GM19328 (cell line): ENCODE results near the gene CLDN19.
"Not testable (repeated sequence)": the region's sequence is repeated elsewhere in the genome, so short reads cannot be mapped to it uniquely, and the experiment has no call there.

ENCODE experiments used
- ATAC-seq: cut with Tn5 transposase; IDR thresholded peaks from one replicate; pipeline ENCODE4 v1.9.1; 2021; ENCODE audit warnings: mild to moderate bottlenecking, moderate library complexity; ENCODE audit not compliant: unreplicated experiment

CLDN19 gene

DNA sequence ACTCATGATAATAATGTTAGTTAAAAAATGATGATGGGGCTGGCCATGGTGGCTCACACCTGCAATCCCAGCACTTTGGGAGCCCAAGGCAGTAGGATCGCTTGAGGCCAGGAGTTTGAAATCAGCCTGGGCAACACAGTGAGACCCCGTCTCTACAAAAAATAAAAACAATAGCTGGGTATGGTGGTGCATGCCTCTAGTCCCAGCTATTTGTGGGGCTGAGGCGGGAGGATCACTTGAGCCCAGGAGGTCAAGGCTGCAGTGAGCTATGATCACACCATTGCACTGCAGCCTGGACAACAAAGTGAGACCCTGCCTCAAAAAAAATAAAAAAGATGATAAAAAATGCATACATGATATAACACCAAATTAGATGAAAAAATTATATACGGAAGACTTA, 21.5 kb upstream of the CLDN19 start:
- ATAC-seq = no peak

DNA sequence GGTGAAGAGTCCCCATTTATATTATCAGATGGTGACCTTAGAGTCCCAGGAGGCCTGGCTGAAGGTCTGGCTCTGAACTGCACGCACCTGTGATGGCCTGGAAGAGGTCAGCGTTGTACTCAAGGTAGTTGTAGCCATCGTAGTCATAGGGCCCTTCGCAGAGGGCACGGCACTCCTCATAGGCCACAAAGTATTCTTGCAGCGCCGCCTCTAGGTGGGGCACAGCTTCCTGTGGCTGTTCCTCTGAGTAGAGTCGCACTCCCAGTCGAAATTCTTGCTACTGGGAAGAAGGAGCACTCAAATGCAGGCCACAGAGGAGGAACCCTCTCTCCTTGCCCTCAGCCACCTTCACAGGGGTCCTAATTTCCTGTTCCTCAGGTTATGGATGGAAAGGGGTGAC, 19.1 kb upstream of the CLDN19 start:
- no peak for ATAC-seq

GRCh38 chr1:42758641-42759040, 18.6 kb upstream of the CLDN19 start:
- ATAC-seq = no peak

- ATAC-seq = no peak
These were observed 17.8 kb upstream of the CLDN19 start for GRCh38 chr1:42757892-42758275.

DNA sequence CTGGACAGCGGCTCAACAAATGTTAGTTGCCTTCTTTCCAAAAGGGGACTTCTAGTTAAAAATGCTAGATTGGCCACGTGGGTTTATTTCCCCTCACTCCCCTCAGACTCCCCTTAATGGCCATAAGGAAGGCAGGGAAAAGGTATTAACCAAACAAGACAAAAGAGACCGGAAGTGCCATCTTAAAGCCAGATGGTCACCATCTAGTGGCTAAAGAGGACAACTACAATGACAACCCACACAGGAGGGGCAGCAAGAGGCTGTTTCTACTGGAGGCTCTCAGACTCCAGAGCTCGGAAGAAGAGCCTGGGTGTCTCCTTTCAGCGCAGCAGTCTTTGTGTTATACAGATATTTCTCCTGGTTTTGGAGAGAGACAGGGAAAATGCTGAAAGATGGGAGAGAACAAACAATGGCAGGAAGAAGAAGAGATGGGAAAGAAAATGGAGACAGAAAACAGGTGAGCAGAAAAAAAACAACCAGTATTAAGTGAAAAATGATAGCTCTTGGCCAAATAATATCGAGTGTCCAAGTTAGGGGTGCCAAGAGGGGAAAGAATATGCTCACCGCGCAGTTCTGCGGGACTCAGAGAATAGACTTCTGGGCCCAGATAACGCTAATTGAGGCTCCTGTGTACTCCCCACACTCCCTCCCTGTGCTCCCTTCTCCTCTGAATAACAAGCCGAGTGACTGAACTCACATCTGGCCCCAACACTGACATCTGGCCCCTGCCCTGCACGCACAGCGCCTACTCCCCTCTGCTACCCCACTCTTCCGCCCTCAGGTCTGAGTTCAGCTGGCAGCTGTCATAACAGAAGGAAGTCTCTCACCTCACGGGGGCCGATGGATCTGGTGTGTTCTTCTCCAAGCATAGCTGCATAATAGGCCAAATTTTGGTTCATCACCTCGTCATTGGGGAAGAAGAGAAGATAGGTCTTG, 17.2 kb upstream of the CLDN19 start:
- ATAC-seq = no peak

GRCh38 chr1:42753070-42753469, 13.0 kb upstream of the CLDN19 start:
- no peak for ATAC-seq

- ATAC-seq = no peak
These were observed 12.2 kb upstream of the CLDN19 start for GRCh38 chr1:42752284-42752683.

DNA sequence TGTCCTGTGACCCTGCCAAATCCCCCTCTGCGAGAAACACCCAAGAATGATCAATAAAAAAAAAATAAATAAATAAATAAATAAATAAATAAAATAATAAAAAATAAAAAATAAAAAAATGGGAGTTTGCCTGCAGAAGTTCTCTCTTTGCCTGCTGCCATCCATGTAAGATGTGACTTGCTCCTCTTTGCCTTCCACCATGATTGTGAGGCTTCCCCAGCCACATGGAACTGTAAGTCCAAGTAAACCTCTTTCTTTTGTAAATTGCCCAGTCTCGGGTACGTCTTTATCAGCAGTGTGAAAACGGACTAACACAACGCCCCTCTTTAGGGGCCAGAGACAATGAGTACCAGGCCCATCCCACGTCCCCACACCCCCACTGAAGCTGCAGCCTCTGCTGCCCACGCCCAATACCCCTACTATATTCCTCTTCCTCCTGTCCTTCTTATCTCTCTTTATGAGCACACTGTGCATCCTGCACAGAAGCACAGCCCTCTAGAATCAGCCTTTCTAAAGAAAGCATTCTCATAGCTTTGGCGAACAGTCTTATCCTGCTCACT, 11.6 kb upstream of the CLDN19 start:
- ATAC-seq = not testable (repeated sequence)

DNA sequence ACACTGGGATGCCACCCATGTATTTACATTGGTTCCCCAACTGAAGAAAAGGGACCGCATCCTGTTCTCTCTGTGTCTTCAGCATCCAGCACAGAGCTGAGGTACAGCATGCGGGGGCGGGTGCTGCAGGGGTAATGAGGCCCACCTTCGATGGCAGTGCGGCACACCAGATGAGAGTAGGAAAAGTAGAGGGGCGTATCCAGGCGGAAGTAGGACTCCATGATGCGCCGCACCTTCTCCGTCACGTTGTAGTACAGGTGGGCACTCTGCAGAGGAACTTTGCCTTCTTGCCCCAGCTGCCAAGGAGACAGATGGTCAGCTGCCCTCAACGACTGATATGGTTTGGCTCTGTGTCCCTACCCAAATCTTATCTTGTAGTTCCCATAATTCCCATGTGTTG, 10.0 kb upstream of the CLDN19 start:
- no peak for ATAC-seq

GRCh38 chr1:42748461-42749410, 8.7 kb upstream of the CLDN19 start:
- ATAC-seq = no peak

GRCh38 chr1:42748021-42748420, 8.0 kb upstream of the CLDN19 start:
- no peak for ATAC-seq

DNA sequence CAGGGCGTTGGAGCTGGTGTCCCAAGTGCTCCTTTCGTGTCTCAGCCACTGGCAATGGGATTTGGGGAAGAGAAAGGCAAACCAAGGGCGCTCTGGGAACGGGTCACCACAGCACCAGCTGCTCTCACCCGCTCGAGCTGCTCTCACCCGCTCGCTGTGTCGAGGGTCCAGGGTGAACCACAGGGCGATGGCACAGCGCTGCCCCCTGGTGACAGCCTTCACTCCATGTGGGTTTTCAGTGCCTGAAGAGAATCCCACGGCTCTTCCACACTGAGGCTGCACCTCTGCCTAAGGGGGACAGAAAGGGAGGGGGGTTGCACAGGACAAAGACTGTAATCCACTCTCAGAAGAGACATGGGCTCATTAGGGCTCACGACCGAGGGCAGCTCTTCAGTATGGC, 7.1 kb upstream of the CLDN19 start:
- ATAC-seq = no peak

DNA sequence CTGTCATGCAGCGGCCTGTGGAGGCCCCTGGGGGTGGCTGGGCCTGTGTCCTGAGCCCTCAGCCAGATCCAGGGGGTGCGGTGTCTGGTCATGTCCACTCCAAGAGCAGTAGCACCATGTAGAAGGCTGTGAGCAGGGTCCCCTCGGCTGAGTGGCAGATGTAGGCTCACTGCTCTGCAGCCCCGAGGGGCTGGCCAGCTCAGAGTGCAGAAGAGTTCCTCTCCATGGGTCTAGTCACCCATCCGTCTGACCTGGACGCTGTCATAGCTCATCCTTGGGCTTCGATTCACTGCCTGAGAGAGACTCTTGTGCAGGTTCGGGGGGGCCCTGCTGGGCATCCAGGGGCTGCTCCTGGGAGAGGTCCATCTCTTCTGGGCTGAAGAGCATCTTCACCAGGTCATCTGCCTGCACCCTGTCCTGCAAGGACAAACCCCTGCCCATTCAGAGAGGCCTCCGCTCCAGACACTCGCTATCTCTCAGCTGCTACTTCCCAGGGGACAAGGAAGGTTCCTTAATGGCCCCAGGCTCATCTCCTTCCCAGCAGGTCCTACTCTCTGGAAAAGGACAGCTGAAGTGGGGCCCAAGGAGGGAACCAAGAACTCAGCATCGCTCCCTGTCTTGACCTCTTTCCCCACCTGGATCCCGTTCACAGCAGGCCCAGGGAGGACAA, 6.5 kb upstream of the CLDN19 start:
- ATAC-seq = no peak

- no peak for ATAC-seq
These were observed 5.8 kb upstream of the CLDN19 start for GRCh38 chr1:42745851-42746250.

DNA sequence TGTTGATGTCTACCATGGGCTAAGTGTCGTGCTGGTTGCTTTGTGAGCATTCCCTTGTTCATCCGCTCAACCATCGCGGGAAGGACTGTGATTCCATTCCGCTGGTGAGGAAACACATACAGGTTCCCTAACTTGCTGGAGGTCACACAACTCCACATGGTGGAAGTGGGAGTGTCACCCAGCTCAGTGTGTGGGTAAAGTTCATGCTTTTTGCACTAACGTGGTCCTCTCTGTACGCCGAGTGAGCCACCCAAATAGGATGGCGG, 4.0 kb upstream of the CLDN19 start:
- ATAC-seq = no peak

GRCh38 chr1:42743317-42744147, 3.5 kb upstream of the CLDN19 start:
- ATAC-seq = no peak

GRCh38 chr1:42742617-42743316, 2.7 kb upstream of the CLDN19 start:
- no peak for ATAC-seq

DNA sequence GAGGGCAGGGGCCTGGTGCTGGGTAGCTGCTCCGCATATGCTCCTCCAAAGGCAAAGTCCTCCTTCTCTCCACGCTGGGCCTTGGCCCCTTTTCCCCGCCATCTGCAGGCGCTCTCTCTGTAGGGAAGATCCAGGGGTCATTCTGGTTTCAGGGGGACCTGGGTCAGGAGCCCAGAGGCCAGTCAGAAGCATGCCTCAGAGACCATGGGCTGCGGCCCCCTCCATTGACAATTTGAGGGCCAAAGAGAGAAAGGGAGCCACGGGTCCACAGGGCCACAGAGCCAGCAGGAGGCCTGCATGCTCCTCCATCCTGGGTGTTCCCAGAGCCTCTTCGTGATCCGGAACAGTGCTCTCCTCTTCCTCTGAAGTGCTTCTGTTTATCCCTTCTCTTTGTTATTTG, 2.1 kb upstream of the CLDN19 start:
- no peak for ATAC-seq

DNA sequence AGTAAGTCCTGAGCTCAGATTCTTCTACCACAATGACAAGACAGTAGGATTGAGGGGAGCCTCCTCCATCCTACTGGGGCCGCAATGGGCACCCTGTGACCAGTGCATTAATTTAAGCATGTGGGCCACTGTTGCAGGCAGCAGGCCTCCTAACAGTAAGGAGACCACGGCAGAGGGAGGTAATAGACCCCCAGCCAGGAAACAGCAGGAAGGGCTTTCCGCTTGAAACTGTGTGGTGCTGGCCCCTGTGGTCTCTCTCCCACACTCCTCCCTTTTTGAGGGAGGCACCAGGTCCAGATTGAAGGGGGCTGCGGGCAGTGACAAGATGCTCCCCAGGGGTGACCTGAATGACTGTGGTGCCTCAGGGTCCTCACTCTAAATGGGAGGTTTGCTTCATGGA, 1.7 kb upstream of the CLDN19 start:
- ATAC-seq = no peak
